SU-DHL-6 (cell line): ENCODE data around the gene NFATC2IP.

Experiments used
- H2AFZ ChIP-seq: fragments of 200-600 bp; sonication (generic); 2 replicates; pipeline ENCODE4 v1.6.1; 2014; ENCODE audit warnings: low read depth, mild to moderate bottlenecking, moderate library complexity, mixed read lengths, antibody characterized with exemption, low read length; ENCODE audit not compliant: severe bottlenecking
- H3F3A ChIP-seq: fragments of 200-600 bp; shearing (Covaris generic); 2 replicates; pipeline ENCODE4 v1.6.0; 2016; ENCODE audit warnings: antibody characterized with exemption, mild to moderate bottlenecking; ENCODE audit not compliant: insufficient read depth
- H3K27ac ChIP-seq: fragments of 200-600 bp; sonication (generic); 2 replicates; pipeline ENCODE4 v1.5.1; 2016; ENCODE audit warnings: low read depth, mild to moderate bottlenecking, low read length, moderate library complexity, mixed read lengths
- H3K27me3 ChIP-seq: fragments of 200-600 bp; sonication (generic), shearing (Covaris generic); 2 replicates; pipeline ENCODE4 v1.6.0; 2014; ENCODE audit warnings: mild to moderate bottlenecking, low read length
- H3K36me3 ChIP-seq: fragments of 200-600 bp; sonication (generic); 2 replicates; pipeline ENCODE4 v1.6.1; 2014; ENCODE audit warnings: mild to moderate bottlenecking, low read length, mixed read lengths
- H3K4me2 ChIP-seq: fragments of 300-600, 200-600 bp; shearing (Covaris generic), sonication (generic); 2 replicates; pipeline ENCODE4 v1.6.0; 2014; ENCODE audit warnings: low read length, low read depth, mild to moderate bottlenecking; ENCODE audit not compliant: poor library complexity, severe bottlenecking
- H3K4me3 ChIP-seq: fragments of 200-600 bp; sonication (generic); 2 replicates; pipeline ENCODE4 v1.5.1; 2014; ENCODE audit warnings: antibody characterized with exemption, low read length, mild to moderate bottlenecking, mixed read lengths; ENCODE audit not compliant: insufficient read depth, poor library complexity, severe bottlenecking
- H3K79me2 ChIP-seq: fragments of 200-600 bp; sonication (generic); 2 replicates; pipeline ENCODE4 v1.6.1; 2014; ENCODE audit warnings: mild to moderate bottlenecking, low read length, moderate library complexity; ENCODE audit not compliant: insufficient read depth
- H3K9ac ChIP-seq: fragments of 200-600 bp; sonication (generic); 2 replicates; pipeline ENCODE4 v1.7.0; 2014; ENCODE audit warnings: mild to moderate bottlenecking, low read length
- H3K9me2 ChIP-seq: fragments of 200-600 bp; sonication (generic); replicated peaks from 2 replicates; pipeline ENCODE4 v1.6.1; 2014; ENCODE audit warnings: low read length; ENCODE audit not compliant: insufficient read depth
- H3K9me3 ChIP-seq: fragments of 200-600 bp; sonication (generic); 2 replicates; pipeline ENCODE4 v1.6.1; 2014; ENCODE audit warnings: low read length, mixed read lengths; ENCODE audit not compliant: insufficient read depth
- H4K20me1 ChIP-seq: fragments of 200-600 bp; sonication (generic); 2 replicates; pipeline ENCODE4 v1.6.1; 2014; ENCODE audit warnings: low read depth, mild to moderate bottlenecking, antibody characterized with exemption, low read length, moderate library complexity, mixed read lengths
- CTCF ChIP-seq: fragments of 200-600 bp; sonication (generic); IDR thresholded peaks from one replicate; pipeline ENCODE4 v1.5.1; 2017; ENCODE audit warnings: antibody characterized with exemption, mild to moderate bottlenecking, low read length, moderate library complexity; ENCODE audit not compliant: insufficient read depth, poor library complexity, severe bottlenecking
- EZH2phosphoT487 ChIP-seq: fragments of 200-600 bp; sonication (generic), shearing (Covaris generic); conservative IDR thresholded peaks from 2 replicates; pipeline ENCODE4 v1.6.1; 2018; ENCODE audit warnings: mild to moderate bottlenecking, antibody characterized with exemption, low read length, moderate library complexity, mixed read lengths

Gene NFATC2IP

GRCh38 chr16:28912558-28912957 is 38.2 kb upstream of the NFATC2IP start:
- no peak overlapping the region for H3K4me3 ChIP-seq
- H3K27me3 ChIP-seq = no peaks in the 10 kb centered on the region
- H3K27ac ChIP-seq = no peak overlapping the region
- H3K79me2 ChIP-seq = no peaks in the 10 kb centered on the region
- H3K9me3 ChIP-seq = no peaks in the 10 kb centered on the region
- no peaks in the 10 kb centered on the region for H3F3A ChIP-seq
- no peak overlapping the region for H3K4me2 ChIP-seq
- H3K9me2 ChIP-seq = no peaks in the 10 kb centered on the region
- no peak overlapping the region for H2AFZ ChIP-seq
- H4K20me1 ChIP-seq = no peaks in the 10 kb centered on the region
- no peak overlapping the region for H3K9ac ChIP-seq
- H3K36me3 ChIP-seq = no peaks in the 10 kb centered on the region
- TF ChIP-seq CTCF (no peak), EZH2phosphoT487 (no peak)

GRCh38 chr16:28913946-28914724 is 36.6 kb upstream of the NFATC2IP start:
- Histone ChIP-seq H3K9me3 (no peaks in the 10 kb centered on the region), H2AFZ (no peak overlapping the region), H3K4me2 (no peak overlapping the region), H3K27me3 (no peaks in the 10 kb centered on the region), H3K36me3 (no peaks in the 10 kb centered on the region), H3F3A (no peaks in the 10 kb centered on the region), H3K79me2 (no peaks in the 10 kb centered on the region), H3K9me2 (no peaks in the 10 kb centered on the region), H4K20me1 (no peaks in the 10 kb centered on the region), H3K9ac (no peak overlapping the region), H3K4me3 (no peak overlapping the region), H3K27ac (no peak overlapping the region)
- TF ChIP-seq EZH2phosphoT487 = no peak
- no peak for TF ChIP-seq CTCF

DNA sequence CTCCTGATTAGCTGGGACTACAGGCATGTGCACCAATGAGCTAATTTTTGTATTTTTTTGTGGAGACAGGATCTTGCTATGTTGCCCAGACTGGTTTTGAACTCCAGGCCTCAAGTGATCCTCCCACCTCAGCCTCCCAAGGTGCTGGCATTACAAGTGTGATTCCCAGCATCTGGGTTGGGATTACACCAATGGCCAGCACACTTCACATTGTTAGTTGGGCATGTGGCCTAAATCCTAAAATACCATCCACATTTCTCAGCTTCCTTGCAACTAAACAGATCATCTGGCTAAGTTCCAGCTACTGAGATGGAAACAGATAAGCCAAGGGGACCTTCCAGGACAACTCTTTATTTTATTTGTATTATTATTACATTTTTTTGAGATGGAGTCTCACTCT is 35.6 kb upstream of the NFATC2IP start:
- Histone ChIP-seq H3K9ac (no peak overlapping the region), H3K36me3 (no peaks in the 10 kb centered on the region), H2AFZ (no peak overlapping the region), H3K79me2 (no peaks in the 10 kb centered on the region), H3K9me3 (no peaks in the 10 kb centered on the region), H3K4me2 (no peak overlapping the region), H4K20me1 (no peaks in the 10 kb centered on the region), H3K27me3 (no peaks in the 10 kb centered on the region), H3K9me2 (no peaks in the 10 kb centered on the region), H3K27ac (no peak overlapping the region), H3F3A (no peaks in the 10 kb centered on the region), H3K4me3 (no peak overlapping the region)
- TF ChIP-seq EZH2phosphoT487 (no peak), CTCF (no peak)
